Measurements from ENCODE around the gene NRP1.

GRCh38 chr10:33242931-33243330, 91.5 kb downstream of the NRP1 start:
- TF ChIP-seq CTCF (IDR thresholded peaks at IDR 0.05) (no peak), POLR2A (IDR thresholded peaks at IDR 0.05) (no peak)
